T-helper 1 cell (primary cell): ENCODE data around the gene APOL2.
"Not testable (repeated sequence)": the region's sequence is repeated elsewhere in the genome, so short reads cannot be mapped to it uniquely, and the experiment has no call there.

Experiments used
- DNase-seq, 5 donors: peaks; one replicate each; pipeline ENCODE4 v3.0.0-alpha.2; 2012 to 2020

APOL2 gene

DNA sequence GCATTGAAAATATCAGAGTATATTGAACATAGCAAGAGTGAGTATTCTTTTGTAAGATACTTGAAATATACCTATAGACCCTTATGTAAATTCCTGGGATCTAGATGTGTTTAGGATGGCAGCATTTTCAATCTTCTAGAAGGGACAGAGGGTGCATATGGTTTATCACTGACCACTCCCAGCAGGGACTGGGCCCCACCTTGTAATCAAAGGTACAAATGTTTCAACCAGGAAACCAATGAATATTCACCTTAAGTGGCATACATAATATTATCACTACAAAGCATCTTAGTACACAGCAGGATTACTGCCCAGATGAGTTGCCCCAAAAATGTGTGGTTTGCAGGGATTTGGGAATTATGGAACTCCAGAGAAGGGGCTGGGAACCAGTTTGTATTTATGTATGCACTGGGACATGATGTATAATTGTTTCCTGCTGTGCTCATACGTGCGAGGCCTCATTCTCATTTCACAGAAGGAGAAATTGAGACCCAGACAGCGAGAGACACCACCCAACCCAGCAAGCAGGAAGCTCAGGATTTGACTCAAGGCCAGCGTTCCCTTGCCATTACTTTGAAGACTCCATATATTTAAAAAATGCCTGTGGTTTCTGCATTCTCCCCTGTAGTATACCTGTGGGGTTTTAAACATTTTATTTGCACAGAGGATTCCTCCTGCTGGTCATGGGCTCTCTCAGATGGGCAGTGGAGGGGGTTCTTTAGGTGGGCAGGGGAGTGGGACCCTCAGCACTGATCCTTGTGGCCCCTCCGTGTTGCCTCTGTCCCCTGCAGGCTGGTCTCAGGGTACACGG is 42.9 kb downstream of the APOL2 start:
- no peak for DNase-seq

DNA sequence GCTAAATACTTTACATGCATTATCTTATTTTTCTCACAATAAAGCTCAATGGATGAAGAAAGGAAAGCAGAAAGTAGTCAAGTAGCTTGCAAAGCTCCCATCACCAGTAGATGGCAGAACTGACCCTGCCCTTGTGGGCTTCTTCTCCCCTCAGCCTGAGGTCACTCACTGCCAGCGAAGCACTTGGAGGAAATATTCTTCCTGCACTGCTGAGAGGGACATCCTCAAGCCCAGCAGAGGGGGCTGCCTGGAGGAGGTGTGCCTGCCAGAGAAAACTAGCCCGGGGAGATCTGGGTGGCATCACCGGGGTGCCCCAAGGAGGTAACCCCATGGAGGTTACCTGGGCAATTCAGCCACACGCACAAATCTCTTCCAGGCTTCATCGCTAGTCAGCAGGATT is 44.4 kb downstream of the APOL2 start:
- peak in 3 of 5 donors; percentile 8 to 52 (median 32) for DNase-seq

DNA sequence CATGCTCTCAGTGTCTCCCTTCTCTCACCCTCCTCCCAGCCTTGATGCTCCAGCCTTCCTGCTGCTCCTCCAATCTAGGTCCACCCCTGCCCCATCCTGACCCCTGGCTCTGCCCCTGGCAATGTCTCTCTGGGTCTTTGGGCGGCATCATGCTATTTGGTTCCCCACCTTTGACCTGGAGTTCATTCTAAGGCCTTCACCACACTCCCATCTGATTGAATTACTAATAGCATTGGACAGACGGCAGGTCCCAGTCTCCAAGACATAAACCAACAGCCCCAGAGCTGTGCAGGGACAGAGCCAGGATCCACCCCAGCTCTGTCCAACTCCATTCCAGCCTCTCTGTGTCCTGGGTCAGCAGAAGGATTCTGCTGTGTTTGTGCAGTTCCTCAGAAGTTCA is 44.9 kb downstream of the APOL2 start:
- DNase-seq = no peak

DNA sequence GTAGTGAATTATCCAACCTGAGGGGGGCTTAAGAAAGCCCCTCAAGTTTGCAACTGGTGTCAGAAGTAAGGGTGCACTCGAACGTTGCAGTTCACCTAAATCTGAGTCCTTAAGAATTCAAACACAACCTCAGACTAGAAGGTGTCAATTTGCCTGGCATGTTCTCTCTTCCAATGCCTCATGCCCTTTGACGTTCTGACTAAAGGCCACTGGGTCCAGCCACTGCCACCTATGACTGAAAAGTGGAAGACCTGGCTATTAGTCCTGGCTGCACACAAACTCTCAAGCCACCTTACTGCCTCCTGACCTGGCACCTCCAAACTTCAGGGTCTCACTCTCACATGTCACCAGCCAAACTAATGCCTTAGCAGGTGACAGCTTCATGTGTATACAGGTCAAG is 45.8 kb downstream of the APOL2 start:
- no peak for DNase-seq

DNA sequence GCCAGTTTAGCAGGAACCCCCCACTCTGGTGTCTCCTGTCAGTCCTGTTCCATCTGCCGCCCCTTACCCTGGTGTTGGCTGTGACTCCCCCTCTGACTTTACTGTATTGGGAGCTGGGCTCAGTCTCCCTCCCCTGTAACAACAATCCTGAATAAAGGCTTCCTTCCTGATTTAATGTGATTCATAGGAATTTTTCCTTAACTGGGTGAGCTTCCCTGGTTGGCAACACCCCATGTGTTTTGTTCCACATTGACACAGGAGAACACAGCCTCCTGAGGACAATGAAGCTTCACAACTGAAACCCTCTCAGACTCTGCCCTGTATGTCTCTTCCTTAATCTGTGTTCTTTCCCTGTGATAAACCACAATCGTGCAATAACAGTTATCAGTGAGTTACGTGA is 46.2 kb downstream of the APOL2 start:
- DNase-seq = no peak

DNA sequence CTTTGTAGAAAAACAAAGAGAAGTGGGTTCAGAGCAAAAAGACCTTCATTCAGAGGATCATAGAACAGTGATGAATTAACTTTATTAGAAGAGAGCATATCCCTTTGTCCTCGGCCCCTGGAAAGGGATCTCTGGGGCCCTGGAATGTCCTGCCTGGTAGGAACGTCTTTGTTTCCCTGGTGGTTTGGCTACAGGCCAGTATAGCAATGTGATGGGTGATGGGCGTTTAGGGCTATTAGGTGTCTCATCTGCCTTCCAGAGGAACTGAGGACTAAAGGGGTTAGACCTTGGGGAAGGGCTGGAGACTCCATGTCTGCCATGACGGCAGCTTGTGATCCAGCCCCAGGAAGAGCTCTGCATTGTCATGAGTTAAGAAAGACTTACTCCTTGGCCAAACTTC is 46.8 kb downstream of the APOL2 start:
- no peak for DNase-seq

DNA sequence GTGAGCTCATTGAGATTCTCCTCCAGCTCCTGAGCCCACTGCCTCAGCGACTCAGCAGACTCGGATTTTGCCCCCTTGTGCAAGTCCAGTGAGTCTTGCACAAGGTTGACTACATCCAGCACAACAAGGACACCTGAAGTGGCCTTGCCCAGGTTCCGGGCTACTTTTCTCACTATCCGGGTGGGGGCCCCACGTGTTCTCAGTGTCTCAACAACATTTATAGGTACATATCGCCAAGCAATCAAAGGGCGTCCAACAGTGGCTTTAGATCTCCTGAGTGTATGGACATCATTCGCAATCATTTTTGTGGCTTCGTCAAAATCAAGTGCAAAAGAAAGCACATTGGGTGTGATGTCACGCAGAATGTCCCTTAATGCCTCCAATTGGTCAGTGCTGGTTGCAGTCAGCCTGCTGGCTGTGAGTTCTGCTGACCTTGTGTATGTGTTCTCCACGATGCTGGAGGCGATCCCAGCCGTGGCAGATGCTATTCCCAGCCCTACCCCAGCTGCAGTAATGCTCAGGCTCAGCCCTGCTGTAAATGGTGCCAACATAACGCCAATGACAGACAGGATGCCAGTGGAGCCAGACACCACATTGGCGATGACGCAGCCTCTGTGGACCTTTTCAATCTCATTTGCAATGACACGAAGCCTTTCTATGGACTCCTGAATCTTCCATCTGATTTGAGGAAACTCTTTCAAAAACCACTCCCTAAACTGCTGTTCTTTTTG is 48.1 kb downstream of the APOL2 start:
- no peak for DNase-seq

DNA sequence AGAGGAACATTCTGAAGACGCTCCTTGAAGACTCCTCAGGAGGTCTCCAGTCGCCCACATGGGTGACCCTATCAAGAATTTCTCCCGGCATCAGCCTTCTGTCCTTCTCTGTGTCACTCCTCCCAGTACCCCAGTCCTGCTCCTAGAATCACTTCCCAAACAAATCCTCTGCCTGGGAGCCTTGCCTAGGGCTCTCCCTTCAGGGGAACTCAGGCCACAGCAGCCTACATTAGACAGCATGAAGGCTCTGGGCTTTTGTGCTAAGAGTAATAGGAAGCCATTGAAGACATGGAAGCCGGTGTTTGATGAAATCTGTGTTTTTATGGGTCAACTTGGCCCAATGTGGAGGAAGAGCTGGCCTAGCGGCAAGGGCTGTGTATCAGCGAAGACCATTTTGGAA is 51.5 kb downstream of the APOL2 start:
- not testable (repeated sequence) for DNase-seq

DNA sequence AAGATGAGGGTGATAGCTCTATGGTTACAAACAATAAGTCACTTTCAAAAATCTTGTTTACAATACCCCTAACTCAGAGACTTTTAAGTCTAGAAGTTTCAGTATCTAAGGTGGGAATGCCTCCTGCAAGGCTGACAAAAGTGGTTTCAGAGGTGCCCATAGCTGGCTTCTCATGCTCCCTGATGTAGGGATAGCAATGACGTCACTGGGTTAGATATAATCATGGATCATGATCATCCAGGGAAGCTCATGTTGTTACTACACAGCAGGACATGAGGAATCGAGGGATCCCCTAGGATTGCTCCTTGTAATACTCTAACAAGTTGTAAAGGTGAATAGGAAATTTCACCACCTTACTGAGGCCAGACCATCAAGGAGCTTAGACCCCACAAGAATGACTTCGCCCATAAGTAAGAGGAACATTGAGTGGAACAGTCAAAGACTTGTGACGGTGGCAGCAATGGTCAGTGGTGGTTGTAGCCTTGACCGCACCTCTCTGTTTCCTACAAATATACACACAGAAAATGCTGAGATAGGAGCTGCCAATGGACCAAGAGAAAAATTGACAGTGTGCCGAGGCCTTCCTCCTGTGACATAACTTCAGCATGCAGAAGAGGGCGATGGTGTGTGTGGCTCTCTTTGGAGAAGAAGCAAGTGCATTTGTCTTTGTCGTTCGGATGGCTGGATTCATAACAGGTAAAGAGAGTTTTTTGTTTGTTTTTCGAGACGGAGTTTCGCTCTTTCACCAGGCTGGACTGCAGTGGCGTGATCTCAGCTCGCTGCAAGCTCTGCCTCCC is 53.3 kb downstream of the APOL2 start:
- DNase-seq = no peak

DNA sequence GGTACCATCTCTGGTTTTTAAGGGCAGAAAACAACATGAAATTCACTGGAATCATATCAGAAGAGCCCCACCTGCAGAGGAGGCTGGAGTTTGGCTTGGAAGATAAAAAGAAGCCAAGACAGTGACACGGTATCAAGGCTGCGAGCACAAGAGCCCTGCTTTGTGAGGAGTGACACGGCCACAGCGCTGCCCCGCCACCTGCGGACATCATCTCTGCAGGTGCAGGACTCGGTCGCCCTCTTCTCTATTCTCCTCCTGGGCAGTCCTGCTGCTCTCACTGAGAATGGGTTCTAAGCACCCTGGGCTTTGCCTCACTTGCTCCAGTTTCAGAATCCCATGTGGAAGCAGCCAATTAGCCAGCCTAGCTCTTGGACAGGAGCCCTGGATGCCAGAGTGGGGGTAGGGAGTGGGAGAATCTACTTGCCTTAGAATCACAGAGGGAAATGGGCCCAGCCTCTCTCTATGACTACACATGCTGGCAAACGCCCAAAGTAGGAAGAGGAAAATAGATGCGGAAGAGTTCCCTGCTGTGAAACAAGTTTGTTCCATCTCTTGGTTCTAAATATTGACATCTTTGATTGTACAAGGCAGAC is 54.8 kb downstream of the APOL2 start:
- DNase-seq = no peak

DNA sequence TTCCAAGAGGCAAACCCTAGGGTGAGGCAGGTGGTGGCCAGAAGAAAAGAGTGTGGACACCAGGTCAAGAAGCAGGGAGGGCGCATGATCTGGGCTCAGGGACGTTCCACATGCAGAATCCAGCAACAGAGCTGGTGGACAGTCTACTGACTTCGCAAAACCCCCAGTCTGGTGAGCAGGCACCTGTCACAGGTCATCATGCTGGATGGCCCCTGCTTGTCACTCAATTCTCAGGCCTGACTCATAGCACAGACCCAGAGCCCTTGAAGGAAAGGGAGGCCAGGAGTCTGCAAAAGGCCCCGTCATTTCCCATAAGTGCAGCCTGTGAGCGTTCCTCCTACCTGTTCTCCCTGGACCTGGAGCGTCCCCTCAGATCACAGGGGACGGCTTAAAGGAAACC is 55.9 kb downstream of the APOL2 start:
- DNase-seq = no peak

DNA sequence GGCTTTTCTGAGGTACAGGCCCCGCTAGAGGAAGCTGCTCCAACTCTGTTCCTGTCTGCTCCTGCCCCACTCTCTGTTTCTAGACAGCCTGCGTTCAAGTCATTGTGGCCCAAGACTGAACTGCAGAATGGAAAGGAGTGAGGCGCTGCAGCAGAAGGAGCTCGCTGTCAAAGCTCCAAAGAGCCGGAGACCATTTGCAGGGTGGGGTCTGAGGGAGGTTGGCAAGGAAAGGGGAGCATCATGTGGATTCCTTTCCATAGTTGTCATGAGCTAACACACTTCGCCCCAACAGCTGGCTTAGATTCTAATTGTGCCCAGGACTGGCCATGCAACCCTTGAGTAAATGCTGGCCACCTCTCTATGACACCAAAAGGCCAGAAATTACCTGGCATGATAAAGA is 56.5 kb downstream of the APOL2 start:
- DNase-seq = no peak

DNA sequence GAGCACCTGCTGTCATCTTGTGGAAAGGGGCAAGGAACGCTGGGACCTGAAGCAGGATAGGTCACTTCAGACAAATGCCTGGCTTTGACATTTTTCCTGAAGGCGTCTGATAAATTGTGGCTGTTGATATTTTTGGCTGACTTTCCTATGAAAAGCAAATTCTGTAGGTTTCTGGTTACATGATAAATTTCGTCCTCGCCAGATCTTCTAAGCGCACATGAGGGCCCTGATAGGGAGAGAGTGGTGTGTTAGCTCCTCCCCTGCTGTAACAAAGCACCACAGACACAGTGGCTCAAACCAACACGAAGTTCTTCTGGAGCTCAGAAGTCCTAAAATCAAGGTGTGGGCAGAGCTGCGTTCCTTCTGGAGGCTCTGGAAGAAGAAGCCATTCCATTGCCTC is 57.3 kb downstream of the APOL2 start:
- DNase-seq = no peak

DNA sequence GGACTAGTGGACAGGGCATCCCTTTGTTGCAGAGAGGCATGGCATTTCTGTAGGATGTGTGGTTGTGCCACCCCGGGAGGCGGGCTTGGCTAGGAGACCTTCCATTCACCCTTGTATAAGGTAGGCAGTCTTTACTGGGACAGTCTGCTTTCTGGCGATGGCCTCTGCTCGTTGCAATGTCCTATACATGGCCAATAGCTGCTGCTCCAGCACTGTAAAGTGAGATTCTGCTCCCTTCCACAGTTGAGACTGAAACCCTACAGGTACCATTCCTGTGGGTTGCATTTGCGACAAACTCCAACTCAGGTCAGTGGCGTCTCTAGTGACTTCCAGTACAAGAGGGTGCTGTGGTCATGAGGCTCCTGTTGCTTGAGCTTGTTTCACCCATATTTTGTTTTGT is 58.4 kb downstream of the APOL2 start:
- DNase-seq = no peak

DNA sequence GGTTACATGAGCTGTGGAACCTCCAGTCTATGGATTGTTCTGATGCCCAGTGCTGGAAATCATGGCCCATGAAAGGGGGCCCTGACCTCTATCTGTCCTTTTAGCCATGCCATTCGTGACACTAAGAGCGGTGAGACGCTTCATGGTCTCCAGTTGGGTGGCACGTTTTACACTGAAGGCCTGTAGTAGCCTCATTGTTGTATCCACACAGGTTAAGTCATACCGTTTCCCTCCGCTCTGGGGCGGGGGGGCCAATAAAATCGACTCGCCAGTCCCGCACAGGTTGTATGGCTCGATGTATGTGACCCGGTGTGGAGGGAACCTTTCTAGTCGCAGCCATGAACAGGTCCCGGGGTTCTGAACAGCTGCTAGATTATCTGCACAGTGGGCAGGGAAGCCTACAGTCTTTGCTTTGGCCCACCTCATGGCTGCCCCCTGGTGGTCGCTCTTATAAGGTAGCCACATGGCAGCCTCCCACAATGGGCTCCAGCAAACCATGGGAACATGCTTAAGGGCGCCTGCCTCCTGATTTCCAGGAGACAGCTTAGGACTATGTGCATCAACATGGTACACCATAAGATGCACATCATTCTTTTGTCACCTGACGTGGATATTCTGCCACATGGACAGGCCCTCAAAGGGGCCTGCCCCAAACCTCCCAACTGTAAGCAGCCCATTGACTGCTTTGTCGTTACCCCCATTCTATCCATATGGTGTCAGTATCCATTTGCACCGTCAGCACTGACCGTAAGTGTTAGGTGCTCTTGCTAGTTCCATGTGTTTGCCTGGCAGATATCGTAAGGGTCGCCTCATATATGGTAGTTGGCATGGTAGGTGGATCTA is 59.1 kb downstream of the APOL2 start:
- DNase-seq = peak; percentile 68 to 85 (median 75)

DNA sequence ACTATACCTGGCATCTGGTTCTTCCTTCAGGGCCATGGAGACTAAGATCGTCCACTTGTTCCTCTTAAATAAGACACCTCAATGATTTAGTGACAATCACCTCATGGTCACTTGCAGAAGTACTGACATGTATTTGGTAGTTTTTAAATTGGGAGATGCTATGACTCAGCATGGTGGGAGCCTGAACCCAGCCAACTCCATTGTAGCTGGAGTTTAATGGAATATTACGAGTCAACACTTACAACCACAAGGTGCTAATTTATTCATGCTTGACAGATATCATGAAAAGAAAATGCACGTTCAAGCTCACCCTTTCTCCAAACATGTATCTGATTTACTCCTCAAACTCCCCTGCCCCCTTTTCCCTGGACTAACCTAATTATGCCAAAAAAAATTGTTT is 62.2 kb downstream of the APOL2 start:
- DNase-seq = no peak
